GM18951 (cell line): ENCODE results near the gene LMO1.

Experiments
- POLR2A ChIP-seq: IDR thresholded peaks from 4 replicates; pipeline ENCODE4 v1.6.1; 2011; ENCODE audit warnings: mild to moderate bottlenecking; ENCODE audit not compliant: insufficient read length, insufficient read depth; ENCODE audit errors: extremely low read depth
- in situ Hi-C: fragments of 300-500 bp; cut with MboI; formaldehyde crosslinking; loops from one replicate; pipeline ENCODE4 v1.12.0; 2022; ENCODE audit warnings: low sequenced_read_pairs, mixed read lengths, inconsistent platforms; ENCODE audit not compliant: unreplicated experiment

The LMO1 gene

GRCh38 chr11:8256271-8257002, 7.2 kb downstream of the LMO1 start:
- no peak for TF ChIP-seq POLR2A
- in situ Hi-C loops = no loop called here

GRCh38 chr11:8253566-8253965, 10.1 kb downstream of the LMO1 start:
- TF ChIP-seq POLR2A = no peak
- in situ Hi-C loops = no loop called here

- TF ChIP-seq POLR2A = no peak
- in situ Hi-C loops = no loop called here
Measured at GRCh38 chr11:8252946-8253345, 10.7 kb downstream of the LMO1 start.

- TF ChIP-seq POLR2A = no peak
Measured at GRCh38 chr11:8252388-8252787, 11.3 kb downstream of the LMO1 start.

GRCh38 chr11:8251616-8252295, 11.9 kb downstream of the LMO1 start:
- in situ Hi-C loops = no loop called here
- TF ChIP-seq POLR2A = no peak

More at GRCh38 chr11:8252388-8252787, 11.3 kb downstream of the LMO1 start:
- in situ Hi-C loops = no loop called here

GRCh38 chr11:8250981-8251615, 12.6 kb downstream of the LMO1 start:
- in situ Hi-C loops = no loop called here
- TF ChIP-seq POLR2A = no peak

GRCh38 chr11:8250434-8250833, 13.2 kb downstream of the LMO1 start:
- no peak for TF ChIP-seq POLR2A
- in situ Hi-C loops = no loop called here

- no peak for TF ChIP-seq POLR2A
- in situ Hi-C loops = loop anchor here (25.0 kb wide), 1 partner anchor 313 kb away; no protein-coding TSS in a partner anchor
Measured at GRCh38 chr11:8249482-8249881, 14.2 kb downstream of the LMO1 start.

- in situ Hi-C loops = loop anchor here (25.0 kb wide), 1 partner anchor 314 kb away; no protein-coding TSS in a partner anchor
- TF ChIP-seq POLR2A = no peak
Measured at GRCh38 chr11:8248786-8249185, 14.9 kb downstream of the LMO1 start.

GRCh38 chr11:8247312-8247711, 16.4 kb downstream of the LMO1 start:
- TF ChIP-seq POLR2A = no peak
- in situ Hi-C loops = loop anchor here (25.0 kb wide), 1 partner anchor 315 kb away; no protein-coding TSS in a partner anchor

- in situ Hi-C loops = loop anchor here (25.0 kb wide), 1 partner anchor 319 kb away; no protein-coding TSS in a partner anchor
- no peak for TF ChIP-seq POLR2A
Measured at GRCh38 chr11:8243458-8243857, 20.2 kb downstream of the LMO1 start.

- no peak for TF ChIP-seq POLR2A
- in situ Hi-C loops = loop anchor here (25.0 kb wide), 1 partner anchor 320 kb away; no protein-coding TSS in a partner anchor
Measured at GRCh38 chr11:8242499-8243280, 21.0 kb downstream of the LMO1 start.

GRCh38 chr11:8242118-8242475, 21.6 kb downstream of the LMO1 start:
- no peak for TF ChIP-seq POLR2A

More at GRCh38 chr11:8242118-8242475, 21.6 kb downstream of the LMO1 start:
- in situ Hi-C loops = loop anchor here (25.0 kb wide), 1 partner anchor 320 kb away; no protein-coding TSS in a partner anchor
